Esophagus muscularis mucosa (tissue), 3 donors: ENCODE results near the gene RBM8A.

ENCODE experiments used
- CTCF ChIP-seq, 3 experiments: fragments of 200-600 bp in 2 of 3; fragments of 450-650 bp in 1 of 3; sonication (generic) in 2 of 3; IDR thresholded peaks; one replicate each; pipeline ENCODE4 v1.5.1; 2017 to 2019; ENCODE audit warnings: antibody characterized with exemption in 3 of 3, mild to moderate bottlenecking in 2 of 3, moderate library complexity in 1 of 3
- POLR2A ChIP-seq: fragments of 450-650 bp; IDR thresholded peaks from one replicate; pipeline ENCODE4 v1.6.1; 2017; ENCODE audit warnings: antibody characterized with exemption, moderate library complexity, mild to moderate bottlenecking, low read depth

- TF ChIP-seq CTCF (IDR thresholded peaks at IDR 0.05) (no peak), POLR2A (no peak)
These were observed 28.2 kb upstream of the RBM8A start for GRCh38 chr1:145955436-145955835.
